ENCODE measurements around the gene HGS. TPM values are rescaled to one million over a fixed set of nuclear protein-coding genes. Genes with fewer than 3 reads are reported as not detected.

Gene HGS, protein sequence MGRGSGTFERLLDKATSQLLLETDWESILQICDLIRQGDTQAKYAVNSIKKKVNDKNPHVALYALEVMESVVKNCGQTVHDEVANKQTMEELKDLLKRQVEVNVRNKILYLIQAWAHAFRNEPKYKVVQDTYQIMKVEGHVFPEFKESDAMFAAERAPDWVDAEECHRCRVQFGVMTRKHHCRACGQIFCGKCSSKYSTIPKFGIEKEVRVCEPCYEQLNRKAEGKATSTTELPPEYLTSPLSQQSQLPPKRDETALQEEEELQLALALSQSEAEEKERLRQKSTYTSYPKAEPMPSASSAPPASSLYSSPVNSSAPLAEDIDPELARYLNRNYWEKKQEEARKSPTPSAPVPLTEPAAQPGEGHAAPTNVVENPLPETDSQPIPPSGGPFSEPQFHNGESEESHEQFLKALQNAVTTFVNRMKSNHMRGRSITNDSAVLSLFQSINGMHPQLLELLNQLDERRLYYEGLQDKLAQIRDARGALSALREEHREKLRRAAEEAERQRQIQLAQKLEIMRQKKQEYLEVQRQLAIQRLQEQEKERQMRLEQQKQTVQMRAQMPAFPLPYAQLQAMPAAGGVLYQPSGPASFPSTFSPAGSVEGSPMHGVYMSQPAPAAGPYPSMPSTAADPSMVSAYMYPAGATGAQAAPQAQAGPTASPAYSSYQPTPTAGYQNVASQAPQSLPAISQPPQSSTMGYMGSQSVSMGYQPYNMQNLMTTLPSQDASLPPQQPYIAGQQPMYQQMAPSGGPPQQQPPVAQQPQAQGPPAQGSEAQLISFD
- total RNA-seq (2014; rRNA removed; shearing (Covaris generic)), result 85.0 and 88.7 TPM in 2 replicates

DNA sequence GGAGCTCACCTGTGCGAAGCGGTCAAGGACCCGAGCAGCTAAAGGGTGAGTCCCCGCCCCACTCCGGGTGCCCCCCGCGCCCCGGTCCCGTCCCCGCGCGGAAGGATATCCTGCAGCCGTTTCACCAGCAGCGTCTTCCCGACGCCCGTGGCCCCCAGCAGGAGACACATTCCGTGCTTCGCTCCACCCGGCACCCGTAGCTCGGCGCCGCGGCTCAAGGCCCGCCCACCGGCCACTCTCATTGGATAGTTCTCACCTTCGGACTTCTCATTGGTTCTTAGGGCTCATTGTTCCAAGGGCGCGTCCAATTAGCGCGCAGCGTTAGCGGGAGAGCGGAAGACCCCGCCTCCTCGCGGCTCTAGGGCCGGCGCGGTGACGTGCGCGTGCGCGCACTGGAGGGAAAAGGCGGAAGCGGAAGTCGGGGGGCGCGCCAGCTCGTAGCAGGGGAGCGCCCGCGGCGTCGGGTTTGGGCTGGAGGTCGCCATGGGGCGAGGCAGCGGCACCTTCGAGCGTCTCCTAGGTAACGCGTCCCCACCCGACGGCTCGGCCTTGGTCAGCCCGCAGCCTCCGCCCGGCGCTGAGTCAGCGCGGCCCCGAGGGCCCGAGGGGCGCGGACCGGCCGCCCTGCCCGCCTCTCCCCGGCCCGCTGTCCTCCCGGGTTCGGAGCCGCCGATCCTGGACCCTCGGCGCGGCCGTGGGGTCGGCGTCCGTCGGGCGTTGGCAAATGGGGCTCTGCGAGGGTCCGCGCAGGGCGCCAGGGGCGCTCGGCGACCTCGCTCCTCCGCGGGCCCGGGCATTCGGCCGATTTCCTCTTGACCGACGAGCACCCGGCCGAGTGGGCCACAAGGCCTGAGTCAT is at the start of gene HGS, which contains the start of gene ARL16:
TSS of gene HGS (plus strand) at position 428 of the 858 bp plus-strand sequence. CDS start at position 484, 56 bp downstream.
TSS of gene ARL16 (minus strand) at position 214 of the 858 bp plus-strand sequence. CDS start at position 170, 44 bp downstream.
- DNase-seq (ENCODE audit: low spot score), result peak; percentile 98
- in situ Hi-C loops (cut with HindIII; ENCODE audit: low sequenced_read_pairs), result no loop called here

DNA sequence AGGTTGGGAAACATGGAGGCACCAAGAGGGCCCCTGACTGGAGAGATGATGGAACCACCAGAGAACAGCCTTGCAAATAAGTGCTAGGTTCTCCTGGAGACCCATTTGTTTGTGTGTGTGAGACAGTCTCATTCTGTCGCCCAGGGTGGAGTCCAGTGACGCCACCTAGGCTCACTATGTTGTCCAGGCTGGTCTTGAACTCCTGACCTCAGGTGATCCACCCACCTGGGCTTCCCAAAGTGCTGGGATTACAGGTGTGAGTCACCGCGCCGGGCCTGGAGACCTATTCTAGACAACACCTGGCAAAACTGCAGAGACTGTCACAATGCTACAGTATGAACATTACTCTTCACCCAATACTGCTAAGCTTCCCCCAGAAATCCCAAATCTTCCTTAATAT is 48.4 kb upstream of the HGS start:
- no peak for DNase-seq (ENCODE audit: low spot score)
- in situ Hi-C loops (cut with HindIII; ENCODE audit: low sequenced_read_pairs), result no loop called here

DNA sequence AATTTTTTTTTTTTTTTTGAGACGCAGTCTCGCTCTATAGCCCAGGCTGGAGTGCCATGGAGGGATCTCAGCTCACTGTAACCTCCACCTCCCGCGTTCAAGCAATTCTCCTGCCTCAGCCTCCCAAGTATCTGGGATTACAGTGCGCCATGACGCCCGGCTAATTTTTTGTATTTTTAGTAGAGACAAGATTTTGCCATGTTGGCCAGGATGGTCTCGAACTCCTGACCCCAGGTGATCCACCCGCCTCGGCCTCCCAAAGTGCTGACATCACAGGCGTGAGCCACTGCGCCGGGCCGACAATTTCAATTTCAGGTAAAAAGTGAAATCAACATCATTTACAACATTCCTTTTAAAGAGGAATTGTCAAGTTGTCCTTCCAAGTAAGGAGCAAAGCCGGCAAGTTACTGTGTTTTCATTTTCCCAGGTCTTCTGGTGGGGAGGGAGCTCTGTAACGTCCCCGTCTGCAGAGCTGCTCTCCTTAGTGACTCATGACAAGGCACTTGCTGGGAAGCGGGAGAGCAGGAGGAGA is 47.8 kb upstream of the HGS start:
- DNase-seq (ENCODE audit: low spot score), result no peak
- in situ Hi-C loops (cut with HindIII; ENCODE audit: low sequenced_read_pairs), result no loop called here

DNA sequence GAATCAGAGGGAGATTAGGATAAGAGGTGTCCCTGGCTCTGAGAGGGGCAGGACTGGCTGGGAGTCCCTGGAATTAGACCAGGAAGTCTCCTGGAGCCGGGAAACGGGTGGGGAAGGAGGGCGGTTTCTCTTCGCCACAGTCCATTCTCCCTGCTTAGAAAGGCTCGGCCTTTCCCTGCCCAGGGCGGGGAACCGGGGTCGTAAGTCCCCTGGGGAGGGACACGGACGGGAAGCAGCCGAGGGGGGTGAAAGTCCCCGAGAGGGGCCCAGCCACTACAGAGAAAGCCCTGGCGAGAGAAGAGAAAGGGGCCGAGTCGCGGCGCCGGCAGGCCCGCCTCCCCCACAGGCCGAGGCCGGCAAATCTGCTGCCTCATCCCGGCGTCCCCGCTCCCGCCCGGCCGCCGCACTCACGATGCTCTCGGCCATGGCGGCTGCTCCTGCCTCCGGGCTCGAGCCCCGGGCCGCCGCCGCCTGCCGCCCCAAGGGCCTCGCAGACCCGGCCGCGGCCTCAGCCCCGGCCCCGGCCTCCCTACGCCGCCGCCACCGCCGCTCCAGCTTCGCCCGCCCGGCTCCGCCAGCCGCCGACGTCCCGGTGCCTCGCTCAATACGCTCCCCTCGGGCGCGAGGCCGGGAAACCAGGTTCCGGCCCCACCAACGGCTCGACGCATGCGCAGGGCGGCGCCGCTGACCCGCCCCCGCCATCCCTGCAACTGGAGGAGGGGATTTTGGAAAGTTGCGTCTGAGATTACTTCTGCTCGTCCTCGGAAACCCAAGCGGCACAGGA is 47.1 kb upstream of the HGS start, which contains the start of the genes NPLOC4 and TSPAN10:
TSS of gene NPLOC4 (minus strand) at position 608 of the 784 bp plus-strand sequence. CDS start at position 426, 182 bp downstream.
TSS of gene TSPAN10 (plus strand) at position 692 of the 784 bp plus-strand sequence. CDS start 5,217 bp downstream, outside the sequence.
- in situ Hi-C loops (cut with HindIII; ENCODE audit: low sequenced_read_pairs), result no loop called here
- DNase-seq (ENCODE audit: low spot score), result peak; percentile 74

DNA sequence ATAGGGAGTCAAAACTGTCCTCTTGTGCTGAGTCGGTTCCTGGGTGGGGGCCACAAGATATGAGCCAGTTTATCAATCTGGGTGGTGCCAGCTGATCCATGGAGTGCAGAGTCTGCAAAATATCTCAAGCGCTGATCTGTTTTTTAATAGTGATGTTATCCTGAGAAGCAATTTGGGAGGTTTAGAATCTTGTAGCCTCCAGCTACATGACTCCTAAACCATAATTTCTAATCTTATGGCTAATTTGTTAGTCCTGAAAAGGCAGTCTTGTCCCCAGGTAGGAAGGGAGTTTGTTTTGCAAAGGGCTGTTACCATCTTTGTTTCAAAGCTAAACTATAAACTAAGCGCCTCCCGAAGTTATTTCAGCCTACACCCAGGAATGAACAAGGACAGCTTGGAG is 45.1 kb upstream of the HGS start:
- in situ Hi-C loops (cut with HindIII; ENCODE audit: low sequenced_read_pairs), result no loop called here
- no peak for DNase-seq (ENCODE audit: low spot score)

DNA sequence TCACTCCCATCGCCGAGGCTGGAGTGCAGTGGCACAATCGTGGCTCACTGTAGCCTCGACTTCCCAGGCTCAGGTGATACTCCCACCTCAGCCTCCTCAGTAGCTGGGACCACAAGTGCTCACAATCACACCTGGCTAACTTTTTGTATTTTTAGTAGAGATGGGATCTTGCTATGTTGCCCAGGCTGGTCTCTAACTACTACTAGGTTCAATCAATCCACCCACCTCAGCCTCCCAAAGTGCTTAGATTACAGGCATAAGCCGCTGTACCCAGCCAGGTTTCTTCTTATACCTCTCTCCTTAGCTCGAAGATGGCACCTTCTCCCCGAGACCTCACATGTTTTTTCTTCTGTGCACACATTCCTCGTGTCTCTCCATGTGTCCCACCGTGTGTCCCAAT is 43.8 kb upstream of the HGS start:
- in situ Hi-C loops (cut with HindIII; ENCODE audit: low sequenced_read_pairs), result no loop called here
- no peak for DNase-seq (ENCODE audit: low spot score)

DNA sequence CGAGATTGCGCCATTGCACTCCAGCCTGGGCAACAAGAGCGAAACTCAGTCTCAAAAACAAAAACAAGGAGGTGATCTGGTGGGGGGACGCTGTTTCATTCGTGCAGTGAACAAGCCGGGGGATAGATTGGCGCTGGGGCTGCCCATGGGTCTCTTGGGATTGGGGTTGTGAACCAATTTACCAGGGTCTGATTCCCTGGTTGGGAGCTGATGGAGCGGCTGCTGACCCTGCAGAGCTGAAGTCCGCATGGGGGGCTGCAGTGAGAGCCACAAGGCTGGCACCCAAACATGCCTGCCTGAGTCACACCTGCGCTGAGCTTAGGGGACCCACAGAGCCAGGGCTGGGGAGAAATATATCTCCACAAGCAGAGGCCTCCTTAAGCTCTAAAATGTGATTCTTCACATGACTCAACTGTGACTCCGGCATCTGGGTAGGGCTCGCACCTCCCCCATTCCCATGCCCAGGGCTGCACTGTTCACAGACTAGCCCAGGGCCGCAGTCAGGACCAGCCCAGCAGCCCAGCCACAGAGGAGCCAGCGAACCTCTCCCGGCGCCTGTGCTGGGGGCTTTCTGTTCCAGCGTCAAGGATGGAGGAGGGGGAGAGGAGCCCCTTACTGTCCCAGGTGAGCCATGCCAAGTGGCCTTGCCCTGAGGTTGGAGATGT is 41.9 kb upstream of the HGS start:
- in situ Hi-C loops (cut with HindIII; ENCODE audit: low sequenced_read_pairs), result no loop called here
- DNase-seq (ENCODE audit: low spot score), result peak; percentile 34

DNA sequence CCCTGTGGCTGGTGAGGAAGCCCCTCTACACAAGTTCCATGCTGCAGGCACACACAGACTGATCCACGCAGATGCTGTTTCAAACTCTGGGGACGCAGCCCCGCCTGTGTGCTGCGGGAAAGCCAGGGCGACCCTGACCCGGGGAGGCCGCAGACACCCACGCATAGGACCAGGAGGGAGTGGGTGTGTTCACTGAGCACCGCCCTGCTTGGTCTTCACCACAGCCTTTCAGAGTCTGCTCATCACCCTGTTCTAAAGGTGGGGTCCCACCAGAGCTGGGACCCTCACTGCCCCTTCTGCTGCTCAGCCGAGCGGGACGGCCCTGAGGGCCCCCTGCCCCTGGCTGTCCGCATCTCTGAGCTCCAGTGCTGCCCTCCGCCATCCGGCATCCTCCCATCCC is 39.3 kb upstream of the HGS start:
- DNase-seq (ENCODE audit: low spot score), result no peak
- in situ Hi-C loops (cut with HindIII; ENCODE audit: low sequenced_read_pairs), result no loop called here

DNA sequence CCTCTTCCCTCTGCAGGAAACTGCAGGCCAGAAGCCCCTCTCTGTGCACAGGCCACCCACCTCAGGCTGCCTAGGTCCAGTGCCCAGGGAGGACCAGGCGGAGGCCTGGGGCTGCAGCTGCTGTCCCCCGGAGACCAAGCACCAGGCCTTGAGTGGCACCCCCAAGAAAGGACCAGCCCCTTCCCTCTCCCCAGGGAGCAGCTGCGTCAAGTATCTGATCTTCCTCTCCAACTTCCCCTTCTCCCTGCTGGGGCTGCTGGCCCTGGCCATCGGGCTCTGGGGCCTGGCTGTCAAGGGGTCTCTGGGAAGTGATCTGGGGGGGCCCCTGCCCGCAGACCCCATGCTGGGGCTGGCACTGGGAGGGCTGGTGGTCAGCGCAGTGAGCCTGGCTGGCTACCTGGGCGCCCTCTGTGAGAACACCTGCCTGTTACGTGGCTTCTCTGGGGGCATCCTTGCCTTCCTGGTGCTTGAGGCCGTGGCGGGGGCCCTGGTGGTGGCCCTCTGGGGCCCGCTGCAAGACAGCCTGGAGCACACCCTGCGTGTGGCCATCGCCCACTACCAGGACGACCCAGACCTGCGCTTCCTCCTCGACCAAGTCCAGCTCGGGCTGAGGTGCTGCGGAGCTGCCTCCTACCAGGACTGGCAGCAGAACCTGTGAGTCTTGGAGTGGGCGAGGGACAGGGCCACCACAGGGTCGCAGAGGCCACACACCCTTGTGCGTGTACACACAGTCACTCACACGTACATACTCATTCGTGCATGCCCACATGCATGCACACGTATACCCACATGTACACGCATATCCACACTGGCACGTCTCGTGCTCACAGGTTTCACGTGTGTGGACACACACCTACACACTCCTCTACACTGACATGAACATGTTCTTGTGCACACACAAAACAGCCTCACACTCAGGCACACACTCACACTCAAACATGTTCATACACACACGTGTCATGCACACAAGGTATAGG is 38.5 kb upstream of the HGS start:
- DNase-seq (ENCODE audit: low spot score), result no peak
- in situ Hi-C loops (cut with HindIII; ENCODE audit: low sequenced_read_pairs), result no loop called here

DNA sequence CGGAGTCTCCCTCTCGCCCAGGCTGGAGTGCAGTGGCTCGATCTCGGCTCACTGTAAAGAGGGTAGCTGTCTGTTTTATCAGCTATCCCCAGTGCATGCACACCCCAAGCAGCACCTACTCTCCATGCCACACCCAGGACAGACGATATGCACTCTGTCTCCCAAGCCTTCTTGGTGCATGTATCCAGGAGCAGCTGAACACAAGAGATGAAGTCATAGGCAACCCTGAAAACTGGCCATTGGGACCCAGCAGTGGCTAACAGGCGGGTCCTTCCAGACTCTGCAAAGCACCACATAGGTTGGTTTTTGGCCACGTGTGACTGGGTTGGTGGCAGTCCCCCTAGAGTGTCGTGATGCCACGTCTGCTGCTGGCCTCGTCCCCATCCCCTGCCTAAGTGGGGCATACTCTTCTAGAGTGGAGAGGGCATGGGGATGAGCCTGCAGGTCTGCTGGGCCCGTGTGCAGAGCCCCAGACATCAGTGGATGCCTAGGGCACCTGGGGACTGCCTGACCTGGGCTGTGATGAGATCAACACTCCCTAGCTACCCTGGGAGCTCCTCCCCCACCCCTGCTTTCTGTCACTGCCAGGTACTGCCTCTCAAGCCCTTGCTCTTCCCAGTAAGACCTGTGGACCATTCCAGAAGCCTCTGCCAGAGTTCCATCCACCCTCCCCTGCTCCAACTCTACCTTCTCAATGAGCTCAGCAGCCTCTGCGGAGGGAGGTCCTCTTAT is 36.8 kb upstream of the HGS start:
- peak; percentile 95 for DNase-seq (ENCODE audit: low spot score)
- in situ Hi-C loops (cut with HindIII; ENCODE audit: low sequenced_read_pairs), result no loop called here

DNA sequence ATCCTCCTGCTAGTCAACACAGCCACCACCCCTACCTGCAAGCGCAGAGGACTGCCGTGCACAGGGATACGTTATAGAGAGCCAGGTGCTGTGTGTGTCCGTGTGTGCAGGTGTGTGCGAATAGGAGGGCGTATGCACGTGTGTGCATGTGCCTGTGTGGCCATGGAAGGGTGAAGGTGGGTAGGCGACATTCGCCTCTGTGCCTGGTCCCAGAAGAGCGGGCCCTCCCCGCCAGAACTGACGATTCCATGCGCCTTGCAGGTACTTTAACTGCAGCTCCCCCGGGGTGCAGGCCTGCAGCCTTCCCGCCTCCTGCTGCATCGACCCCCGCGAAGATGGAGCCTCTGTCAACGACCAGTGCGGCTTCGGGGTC is 36.2 kb upstream of the HGS start:
- in situ Hi-C loops (cut with HindIII; ENCODE audit: low sequenced_read_pairs), result no loop called here
- no peak for DNase-seq (ENCODE audit: low spot score)

DNA sequence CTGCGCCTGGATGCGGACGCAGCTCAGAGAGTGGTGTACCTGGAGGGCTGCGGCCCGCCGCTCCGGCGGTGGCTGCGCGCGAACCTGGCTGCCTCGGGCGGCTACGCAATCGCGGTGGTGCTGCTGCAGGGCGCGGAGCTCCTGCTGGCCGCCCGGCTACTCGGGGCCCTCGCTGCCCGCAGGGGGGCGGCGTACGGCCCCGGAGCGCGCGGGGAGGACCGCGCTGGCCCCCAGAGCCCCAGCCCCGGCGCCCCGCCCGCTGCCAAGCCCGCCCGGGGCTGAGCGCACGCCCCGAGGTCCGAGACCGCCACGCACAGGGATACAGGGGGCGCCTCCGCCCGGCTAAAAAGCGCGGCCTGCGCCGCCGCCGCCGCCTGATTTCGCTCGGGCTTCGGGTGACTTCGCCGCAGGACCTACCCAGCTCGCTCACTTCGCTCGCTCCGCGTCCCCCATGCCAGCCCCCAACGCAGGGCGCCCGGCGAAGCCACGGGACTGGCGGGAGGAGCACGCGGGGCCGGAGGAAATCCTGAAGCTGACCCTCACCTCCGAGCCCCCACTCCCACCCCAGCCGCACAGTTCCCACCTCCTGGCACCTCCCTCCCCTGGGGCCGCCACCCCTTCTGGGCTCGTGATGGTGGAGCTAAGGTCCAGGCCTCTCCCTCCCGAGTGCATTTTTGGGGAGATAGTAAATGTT is 35.7 kb upstream of the HGS start:
- in situ Hi-C loops (cut with HindIII; ENCODE audit: low sequenced_read_pairs), result no loop called here
- DNase-seq (ENCODE audit: low spot score), result peak; percentile 13

DNA sequence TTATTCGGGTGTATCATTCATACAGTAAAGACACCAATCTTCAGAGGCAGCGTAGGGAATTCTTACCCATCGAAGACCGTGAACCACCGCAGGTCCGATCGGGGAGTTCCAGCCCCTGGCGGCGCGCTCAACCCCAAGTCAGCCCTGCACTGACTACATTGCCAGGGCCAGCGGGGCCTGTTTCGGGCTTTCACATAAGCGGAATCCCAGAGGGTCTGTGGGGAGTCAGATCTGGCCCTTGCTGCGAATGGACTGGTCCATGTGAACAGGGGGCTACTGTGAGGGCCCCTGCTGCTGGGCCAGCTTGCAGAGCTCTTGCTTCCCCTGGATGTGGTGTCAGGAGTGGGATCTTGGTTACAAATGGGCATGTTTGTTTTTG is 35.1 kb upstream of the HGS start:
- DNase-seq (ENCODE audit: low spot score), result no peak
- in situ Hi-C loops (cut with HindIII; ENCODE audit: low sequenced_read_pairs), result no loop called here

DNA sequence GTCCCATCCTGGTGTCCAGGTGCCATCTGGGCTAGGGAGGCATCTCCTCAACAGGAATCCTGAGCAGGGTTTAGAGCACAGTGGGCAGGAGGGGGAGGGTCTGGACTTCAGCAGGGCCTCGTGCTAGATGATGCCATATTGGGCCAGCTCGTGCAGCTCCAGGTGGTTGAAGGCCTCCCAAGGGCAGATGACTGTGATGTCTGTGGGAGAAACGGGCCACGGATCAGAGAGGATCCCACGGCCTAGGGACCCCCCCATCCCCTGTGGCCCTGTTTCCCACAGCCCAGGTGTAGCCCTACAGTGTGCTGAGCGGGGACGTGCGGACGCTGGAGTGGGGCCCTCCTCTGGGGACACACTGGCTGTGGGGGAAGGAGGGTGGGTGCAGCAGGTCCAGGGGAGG is 32.9 kb upstream of the HGS start:
- in situ Hi-C loops (cut with HindIII; ENCODE audit: low sequenced_read_pairs), result no loop called here
- no peak for DNase-seq (ENCODE audit: low spot score)

DNA sequence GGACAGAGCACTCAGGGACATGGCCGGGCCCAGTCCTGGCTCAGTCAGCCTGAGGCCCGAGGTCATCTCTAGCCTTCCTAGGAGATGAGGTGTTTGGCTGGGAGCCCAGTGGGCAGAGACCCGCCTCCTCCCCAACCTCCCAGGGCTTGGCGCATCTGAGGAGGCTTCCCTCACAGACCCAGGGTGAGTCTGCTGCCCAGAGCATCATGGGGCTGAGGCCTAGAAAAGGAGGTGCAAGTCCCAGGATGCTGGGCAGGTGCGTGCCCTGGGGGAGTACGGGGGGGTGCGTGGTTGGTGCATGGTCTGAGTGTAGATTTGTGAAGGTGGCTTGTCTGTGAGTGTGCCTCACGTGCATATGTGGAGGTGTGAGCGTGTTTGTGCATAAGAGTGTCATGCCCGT is 32.1 kb upstream of the HGS start:
- DNase-seq (ENCODE audit: low spot score), result no peak
- in situ Hi-C loops (cut with HindIII; ENCODE audit: low sequenced_read_pairs), result no loop called here
